ENCODE results near the gene JUN.

JUN gene

DNA sequence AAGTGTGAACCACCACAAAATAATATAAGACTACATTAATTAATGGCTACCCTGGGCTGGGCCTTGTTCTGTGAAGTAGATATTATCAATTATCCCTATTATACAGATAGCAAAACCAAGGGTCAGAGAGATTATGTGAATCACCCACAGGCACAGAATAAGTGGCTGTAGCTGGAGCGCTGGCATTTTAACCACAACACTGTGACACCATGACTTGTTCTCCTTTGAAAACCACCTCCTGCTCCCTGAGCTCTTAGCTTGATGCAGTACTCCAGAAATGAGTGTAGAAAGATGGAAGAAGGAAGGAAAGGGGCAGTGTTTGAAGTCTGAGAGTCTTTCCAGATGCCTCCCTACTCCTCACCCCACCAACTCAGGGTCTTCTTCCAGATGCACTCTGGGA lies 29.5 kb upstream of the JUN start (continued):
- TF ChIP-seq, protein P1, sequence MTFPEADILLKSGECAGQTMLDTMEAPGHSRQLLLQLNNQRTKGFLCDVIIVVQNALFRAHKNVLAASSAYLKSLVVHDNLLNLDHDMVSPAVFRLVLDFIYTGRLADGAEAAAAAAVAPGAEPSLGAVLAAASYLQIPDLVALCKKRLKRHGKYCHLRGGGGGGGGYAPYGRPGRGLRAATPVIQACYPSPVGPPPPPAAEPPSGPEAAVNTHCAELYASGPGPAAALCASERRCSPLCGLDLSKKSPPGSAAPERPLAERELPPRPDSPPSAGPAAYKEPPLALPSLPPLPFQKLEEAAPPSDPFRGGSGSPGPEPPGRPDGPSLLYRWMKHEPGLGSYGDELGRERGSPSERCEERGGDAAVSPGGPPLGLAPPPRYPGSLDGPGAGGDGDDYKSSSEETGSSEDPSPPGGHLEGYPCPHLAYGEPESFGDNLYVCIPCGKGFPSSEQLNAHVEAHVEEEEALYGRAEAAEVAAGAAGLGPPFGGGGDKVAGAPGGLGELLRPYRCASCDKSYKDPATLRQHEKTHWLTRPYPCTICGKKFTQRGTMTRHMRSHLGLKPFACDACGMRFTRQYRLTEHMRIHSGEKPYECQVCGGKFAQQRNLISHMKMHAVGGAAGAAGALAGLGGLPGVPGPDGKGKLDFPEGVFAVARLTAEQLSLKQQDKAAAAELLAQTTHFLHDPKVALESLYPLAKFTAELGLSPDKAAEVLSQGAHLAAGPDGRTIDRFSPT (tag by site-specific recombination; IDR thresholded peaks at IDR 0.05), result no peak
- TF ChIP-seq, protein P2, sequence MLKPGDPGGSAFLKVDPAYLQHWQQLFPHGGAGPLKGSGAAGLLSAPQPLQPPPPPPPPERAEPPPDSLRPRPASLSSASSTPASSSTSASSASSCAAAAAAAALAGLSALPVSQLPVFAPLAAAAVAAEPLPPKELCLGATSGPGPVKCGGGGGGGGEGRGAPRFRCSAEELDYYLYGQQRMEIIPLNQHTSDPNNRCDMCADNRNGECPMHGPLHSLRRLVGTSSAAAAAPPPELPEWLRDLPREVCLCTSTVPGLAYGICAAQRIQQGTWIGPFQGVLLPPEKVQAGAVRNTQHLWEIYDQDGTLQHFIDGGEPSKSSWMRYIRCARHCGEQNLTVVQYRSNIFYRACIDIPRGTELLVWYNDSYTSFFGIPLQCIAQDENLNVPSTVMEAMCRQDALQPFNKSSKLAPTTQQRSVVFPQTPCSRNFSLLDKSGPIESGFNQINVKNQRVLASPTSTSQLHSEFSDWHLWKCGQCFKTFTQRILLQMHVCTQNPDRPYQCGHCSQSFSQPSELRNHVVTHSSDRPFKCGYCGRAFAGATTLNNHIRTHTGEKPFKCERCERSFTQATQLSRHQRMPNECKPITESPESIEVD (tag by site-specific recombination; IDR thresholded peaks at IDR 0.05), result no peak
- TF ChIP-seq, protein P3, sequence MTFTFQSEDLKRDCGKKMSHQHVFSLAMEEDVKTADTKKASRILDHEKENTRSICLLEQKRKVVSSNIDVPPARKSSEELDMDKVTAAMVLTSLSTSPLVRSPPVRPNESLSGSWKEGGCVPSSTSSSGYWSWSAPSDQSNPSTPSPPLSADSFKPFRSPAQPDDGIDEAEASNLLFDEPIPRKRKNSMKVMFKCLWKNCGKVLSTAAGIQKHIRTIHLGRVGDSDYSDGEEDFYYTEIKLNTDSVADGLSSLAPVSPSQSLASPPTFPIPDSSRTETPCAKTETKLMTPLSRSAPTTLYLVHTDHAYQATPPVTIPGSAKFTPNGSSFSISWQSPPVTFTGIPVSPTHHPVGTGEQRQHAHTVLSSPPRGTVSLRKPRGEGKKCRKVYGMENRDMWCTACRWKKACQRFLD (tag by site-specific recombination; IDR thresholded peaks at IDR 0.05), result no peak

DNA sequence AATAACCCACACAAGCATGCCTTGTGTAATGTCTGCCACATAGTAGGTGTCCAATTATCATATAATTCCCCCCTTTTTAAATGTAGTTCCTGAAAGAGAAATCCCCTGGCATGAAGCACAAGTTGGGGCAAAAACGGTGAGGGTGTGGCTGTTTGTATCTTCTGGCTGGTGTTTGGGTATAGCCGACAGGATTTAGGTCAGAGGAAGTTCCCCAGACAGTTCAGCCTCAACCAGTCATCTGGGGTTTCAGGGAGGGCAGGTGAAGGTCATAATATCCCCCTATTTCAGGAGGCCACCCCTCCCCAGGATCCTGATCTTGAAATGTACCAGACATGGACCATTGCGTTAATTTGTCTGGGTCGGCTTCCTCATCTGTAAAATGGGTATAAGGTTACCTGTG lies 29.1 kb upstream of the JUN start:
- POLR2A ChIA-PET, result no interaction called here
- Histone ChIP-seq H3K27ac (ENCODE audit: extremely low read depth, low read depth, low read length) (no peak overlapping the region), H3K4me3 (ENCODE audit: low read depth, low read length) (no peak overlapping the region), H3K9me3 (ENCODE audit: control insufficient read depth, insufficient read depth, low read depth, low read length) (no peaks in the 10 kb centered on the region), H3K4me1 (ENCODE audit: control insufficient read depth, insufficient read depth, low read length) (peaks cover 7% of the 10 kb centered on the region), H3K36me3 (ENCODE audit: control insufficient read depth in 2 of 2, insufficient read depth in 1 of 2, low read length in 2 of 2) (no peaks in the 10 kb centered on the region)
- TF ChIP-seq, protein P4, sequence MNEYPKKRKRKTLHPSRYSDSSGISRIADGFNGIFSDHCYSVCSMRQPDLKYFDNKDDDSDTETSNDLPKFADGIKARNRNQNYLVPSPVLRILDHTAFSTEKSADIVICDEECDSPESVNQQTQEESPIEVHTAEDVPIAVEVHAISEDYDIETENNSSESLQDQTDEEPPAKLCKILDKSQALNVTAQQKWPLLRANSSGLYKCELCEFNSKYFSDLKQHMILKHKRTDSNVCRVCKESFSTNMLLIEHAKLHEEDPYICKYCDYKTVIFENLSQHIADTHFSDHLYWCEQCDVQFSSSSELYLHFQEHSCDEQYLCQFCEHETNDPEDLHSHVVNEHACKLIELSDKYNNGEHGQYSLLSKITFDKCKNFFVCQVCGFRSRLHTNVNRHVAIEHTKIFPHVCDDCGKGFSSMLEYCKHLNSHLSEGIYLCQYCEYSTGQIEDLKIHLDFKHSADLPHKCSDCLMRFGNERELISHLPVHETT (tag by site-specific recombination; IDR thresholded peaks at IDR 0.05), result no peak
- TF ChIP-seq ZNF473 (tag by site-specific recombination; IDR thresholded peaks at IDR 0.05) (no peak), ZNF529 (tag by site-specific recombination; IDR thresholded peaks at IDR 0.05; ENCODE audit: insufficient replicate concordance) (no peak), SETDB1 (IDR thresholded peaks at IDR 0.05; ENCODE audit: insufficient read length, low read length) (no peak), SP2 (tag by site-specific recombination; IDR thresholded peaks at IDR 0.05) (no peak), ZNF175 (tag by site-specific recombination; IDR thresholded peaks at IDR 0.05) (no peak), ZNF701 (tag by site-specific recombination; IDR thresholded peaks at IDR 0.05) (no peak), ZNF571 (tag by site-specific recombination; IDR thresholded peaks at IDR 0.05) (no peak), ZEB2 (tag by site-specific recombination; IDR thresholded peaks at IDR 0.05) (no peak), ZNF16 (tag by site-specific recombination; IDR thresholded peaks at IDR 0.05; ENCODE audit: low read depth) (no peak), ZNF837 (tag by site-specific recombination; IDR thresholded peaks at IDR 0.05) (no peak), ZNF140 (tag by site-specific recombination; IDR thresholded peaks at IDR 0.05) (no peak), ZNF146 (tag by site-specific recombination; IDR thresholded peaks at IDR 0.05) (no peak), KLF7 (tag by site-specific recombination; IDR thresholded peaks at IDR 0.05; ENCODE audit: borderline replicate concordance) (no peak), ZNF121 (tag by site-specific recombination; IDR thresholded peaks at IDR 0.05) (no peak)
- TF ChIP-seq, protein P5, sequence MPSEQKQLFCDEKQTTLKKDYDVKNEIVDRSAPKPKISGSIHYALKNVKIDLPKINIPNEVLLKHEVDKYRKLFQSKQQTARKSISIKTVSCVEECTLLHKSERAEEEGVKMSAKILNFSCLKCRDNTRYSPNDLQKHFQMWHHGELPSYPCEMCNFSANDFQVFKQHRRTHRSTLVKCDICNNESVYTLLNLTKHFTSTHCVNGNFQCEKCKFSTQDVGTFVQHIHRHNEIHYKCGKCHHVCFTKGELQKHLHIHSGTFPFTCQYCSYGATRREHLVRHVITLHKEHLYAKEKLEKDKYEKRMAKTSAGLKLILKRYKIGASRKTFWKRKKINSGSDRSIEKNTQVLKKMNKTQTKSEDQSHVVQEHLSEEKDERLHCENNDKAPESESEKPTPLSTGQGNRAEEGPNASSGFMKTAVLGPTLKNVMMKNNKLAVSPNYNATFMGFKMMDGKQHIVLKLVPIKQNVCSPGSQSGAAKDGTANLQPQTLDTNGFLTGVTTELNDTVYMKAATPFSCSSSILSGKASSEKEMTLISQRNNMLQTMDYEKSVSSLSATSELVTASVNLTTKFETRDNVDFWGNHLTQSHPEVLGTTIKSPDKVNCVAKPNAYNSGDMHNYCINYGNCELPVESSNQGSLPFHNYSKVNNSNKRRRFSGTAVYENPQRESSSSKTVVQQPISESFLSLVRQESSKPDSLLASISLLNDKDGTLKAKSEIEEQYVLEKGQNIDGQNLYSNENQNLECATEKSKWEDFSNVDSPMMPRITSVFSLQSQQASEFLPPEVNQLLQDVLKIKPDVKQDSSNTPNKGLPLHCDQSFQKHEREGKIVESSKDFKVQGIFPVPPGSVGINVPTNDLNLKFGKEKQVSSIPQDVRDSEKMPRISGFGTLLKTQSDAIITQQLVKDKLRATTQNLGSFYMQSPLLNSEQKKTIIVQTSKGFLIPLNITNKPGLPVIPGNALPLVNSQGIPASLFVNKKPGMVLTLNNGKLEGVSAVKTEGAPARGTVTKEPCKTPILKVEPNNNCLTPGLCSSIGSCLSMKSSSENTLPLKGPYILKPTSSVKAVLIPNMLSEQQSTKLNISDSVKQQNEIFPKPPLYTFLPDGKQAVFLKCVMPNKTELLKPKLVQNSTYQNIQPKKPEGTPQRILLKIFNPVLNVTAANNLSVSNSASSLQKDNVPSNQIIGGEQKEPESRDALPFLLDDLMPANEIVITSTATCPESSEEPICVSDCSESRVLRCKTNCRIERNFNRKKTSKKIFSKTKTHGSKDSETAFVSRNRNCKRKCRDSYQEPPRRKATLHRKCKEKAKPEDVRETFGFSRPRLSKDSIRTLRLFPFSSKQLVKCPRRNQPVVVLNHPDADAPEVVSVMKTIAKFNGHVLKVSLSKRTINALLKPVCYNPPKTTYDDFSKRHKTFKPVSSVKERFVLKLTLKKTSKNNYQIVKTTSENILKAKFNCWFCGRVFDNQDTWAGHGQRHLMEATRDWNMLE (tag by site-specific recombination; conservative IDR thresholded peaks at IDR 0.05; ENCODE audit: low read depth), result no peak
- CTCF ChIA-PET, result no interaction called here
